ENCODE results near the gene CLPTM1L. TPM values are rescaled to one million over a fixed set of nuclear protein-coding genes. Genes with fewer than 3 reads are reported as not detected.

The CLPTM1L gene
- total and polyA plus RNA-seq, 9 donors: 28.1 to 96.2 (median 49.0) TPM

GRCh38 chr5:1294835-1295649, 49.9 kb downstream of the CLPTM1L start, which contains the start of gene TERT:
TSS of gene TERT (minus strand) at chr5:1295068. CDS start at chr5:1294989, 79 bp downstream.
- Histone ChIP-seq H3K4me1 (ENCODE audit: insufficient read depth) (no peaks in the 10 kb centered on the region), H3K36me3 (no peaks in the 10 kb centered on the region), H3K27ac (no peak within 1 kb of the TSS), H3K9me3 (no peaks in the 10 kb centered on the region), H3K4me3 (no peak within 1 kb of the TSS), H3K27me3 (no peaks in the 10 kb centered on the region)
- TF ChIP-seq CTCF (IDR thresholded peaks at IDR 0.05): no peak
- TF ChIP-seq POLR2A (IDR thresholded peaks at IDR 0.05): no peak
- TF ChIP-seq EP300 (IDR thresholded peaks at IDR 0.05): no peak
- peak in 1 of 5 donors; percentile 20 for DNase-seq
- WGBS, 3 donors: 1 to 3% (median 2%) methylated on average over 35 to 102 of the region's 102 CpGs
- intact Hi-C loops (cut with DNase I): no loop called here

- TF ChIP-seq CTCF (IDR thresholded peaks at IDR 0.05) (no peak), EP300 (IDR thresholded peaks at IDR 0.05) (no peak), POLR2A (IDR thresholded peaks at IDR 0.05) (no peak)
- Histone ChIP-seq H3K27me3 (no peaks in the 10 kb centered on the region), H3K9me3 (no peaks in the 10 kb centered on the region), H3K4me3 (no peak overlapping the region), H3K4me1 (ENCODE audit: insufficient read depth) (no peaks in the 10 kb centered on the region), H3K27ac (no peak overlapping the region), H3K36me3 (no peaks in the 10 kb centered on the region)
- DNase-seq: peak in 1 of 5 donors; percentile 13
- 23 to 62% (median 40%) methylated on average over 26 to 69 of the region's 69 CpGs for WGBS, 3 donors
- intact Hi-C loops (cut with DNase I): no loop called here
Observed at GRCh38 chr5:1294206-1294834, 50.6 kb downstream of the CLPTM1L start.

GRCh38 chr5:1293416-1294205, 51.3 kb downstream of the CLPTM1L start:
- H3K27ac ChIP-seq: no peak overlapping the region
- H3K4me1 ChIP-seq (ENCODE audit: insufficient read depth): no peaks in the 10 kb centered on the region
- intact Hi-C loops (cut with DNase I): no loop called here
- H3K36me3 ChIP-seq: no peaks in the 10 kb centered on the region
- peak in 2 of 5 donors; percentile 8 to 17 for DNase-seq
- no peak for TF ChIP-seq CTCF (IDR thresholded peaks at IDR 0.05)
- no peak for TF ChIP-seq POLR2A (IDR thresholded peaks at IDR 0.05)
- TF ChIP-seq EP300 (IDR thresholded peaks at IDR 0.05): no peak
- WGBS, 3 donors: 87 to 90% (median 87%) methylated on average over 56 to 60 of the region's 60 CpGs
- H3K9me3 ChIP-seq: no peaks in the 10 kb centered on the region
- H3K4me3 ChIP-seq: no peak overlapping the region
- H3K27me3 ChIP-seq: no peaks in the 10 kb centered on the region

GRCh38 chr5:1292846-1293415, 52.0 kb downstream of the CLPTM1L start:
- H3K9me3 ChIP-seq: no peaks in the 10 kb centered on the region
- H3K36me3 ChIP-seq: no peaks in the 10 kb centered on the region
- no peaks in the 10 kb centered on the region for H3K27me3 ChIP-seq
- peak in 1 of 5 donors; percentile 19 for DNase-seq
- no peak overlapping the region for H3K4me3 ChIP-seq
- no peak overlapping the region for H3K27ac ChIP-seq
- intact Hi-C loops (cut with DNase I): no loop called here
- no peaks in the 10 kb centered on the region for H3K4me1 ChIP-seq (ENCODE audit: insufficient read depth)
- 78 to 86% (median 79%) methylated on average over 30 of the region's 30 CpGs for WGBS, 3 donors
- no peak for TF ChIP-seq POLR2A (IDR thresholded peaks at IDR 0.05)
- no peak for TF ChIP-seq EP300 (IDR thresholded peaks at IDR 0.05)
- no peak for TF ChIP-seq CTCF (IDR thresholded peaks at IDR 0.05)
